Activated CD8-positive, alpha-beta T cell treated with anti-CD3 and anti-CD28 coated beads, Interleukin-2, amount 10 ng/mL, durations not matched to agents 7 days and 5 days (primary cell): ENCODE data around the gene SLC35E1. TPM values are rescaled to one million over a fixed set of nuclear protein-coding genes. Genes with fewer than 3 reads are reported as not detected.

Experiments used
- ATAC-seq: fragments of 150-1000 bp; cut with Tn5 transposase; one replicate; pipeline ENCODE4 v1.10.0; 2021; ENCODE audit warnings: moderate library complexity
- CTCF ChIA-PET: fragments of 350-600 bp; sonication (Branson Sonifier 250); formaldehyde crosslinking; loops from one replicate; lab custom pipeline; 2021; ENCODE audit warnings: antibody characterized with exemption; lab: Charles Lee
- POLR2A ChIA-PET: fragments of 350-600 bp; sonication (Branson Sonifier 250); formaldehyde crosslinking; loops from one replicate; lab custom pipeline; 2021; ENCODE audit warnings: antibody characterized with exemption; lab: Charles Lee
- DNase-seq: peaks from one replicate; pipeline ENCODE4 v3.0.0-alpha.2; 2020
- H3K27ac Mint-ChIP-seq: one replicate; pipeline ENCODE4 v1.8.0; 2021; ENCODE audit warnings: mild to moderate bottlenecking, mixed read lengths
- H3K27me3 Mint-ChIP-seq: one replicate; pipeline ENCODE4 v1.8.0; 2021; ENCODE audit warnings: low read depth, mixed read lengths
- H3K36me3 Mint-ChIP-seq: one replicate; pipeline ENCODE4 v1.8.0; 2021; ENCODE audit warnings: low read depth, mixed read lengths
- H3K4me1 Mint-ChIP-seq: one replicate; pipeline ENCODE4 v1.8.0; 2021; ENCODE audit warnings: low read depth, mixed read lengths
- H3K4me3 Mint-ChIP-seq: one replicate; pipeline ENCODE4 v1.8.0; 2021; ENCODE audit warnings: mild to moderate bottlenecking, mixed read lengths
- H3K9me3 Mint-ChIP-seq: one replicate; pipeline ENCODE4 v1.8.0; 2022; ENCODE audit warnings: mixed read lengths; ENCODE audit not compliant: insufficient read depth
- total RNA-seq, 2 experiments: library from RNA; stranded (reverse); gene quantifications; one replicate each; pipeline ENCODE4 v1.2.3, GENCODE V29; 2021

Gene SLC35E1
- total RNA-seq, 2 experiments from 2014 or later, result 55.6 to 61.9 TPM

GRCh38 chr19:16530540-16531379 lies 41.5 kb downstream of the SLC35E1 start:
- Mint-ChIP-seq H3K27me3 (no peaks in the 10 kb centered on the region), H3K4me1 (no peaks in the 10 kb centered on the region), H3K27ac (no peak overlapping the region), H3K9me3 (no peaks in the 10 kb centered on the region), H3K36me3 (peaks cover 48% of the 10 kb centered on the region), H3K4me3 (no peak overlapping the region)
- ChIA-PET POLR2A (no interaction called here), CTCF (no interaction called here)
- DNase-seq, result no peak
- no peak for ATAC-seq

- CTCF ChIA-PET, result no interaction called here
- DNase-seq (no peak), ATAC-seq (no peak)
- Mint-ChIP-seq H3K4me3 (no peak overlapping the region), H3K9me3 (no peaks in the 10 kb centered on the region), H3K4me1 (no peaks in the 10 kb centered on the region), H3K27me3 (no peaks in the 10 kb centered on the region), H3K27ac (no peak overlapping the region), H3K36me3 (peaks cover 51% of the 10 kb centered on the region)
- POLR2A ChIA-PET, result interaction anchor here (0.7 kb wide), 1 partner anchor 53 kb away, joined by 4 read pairs; no protein-coding TSS in a partner anchor
Measured at GRCh38 chr19:16529466-16530144, 42.6 kb downstream of the SLC35E1 start.

DNA sequence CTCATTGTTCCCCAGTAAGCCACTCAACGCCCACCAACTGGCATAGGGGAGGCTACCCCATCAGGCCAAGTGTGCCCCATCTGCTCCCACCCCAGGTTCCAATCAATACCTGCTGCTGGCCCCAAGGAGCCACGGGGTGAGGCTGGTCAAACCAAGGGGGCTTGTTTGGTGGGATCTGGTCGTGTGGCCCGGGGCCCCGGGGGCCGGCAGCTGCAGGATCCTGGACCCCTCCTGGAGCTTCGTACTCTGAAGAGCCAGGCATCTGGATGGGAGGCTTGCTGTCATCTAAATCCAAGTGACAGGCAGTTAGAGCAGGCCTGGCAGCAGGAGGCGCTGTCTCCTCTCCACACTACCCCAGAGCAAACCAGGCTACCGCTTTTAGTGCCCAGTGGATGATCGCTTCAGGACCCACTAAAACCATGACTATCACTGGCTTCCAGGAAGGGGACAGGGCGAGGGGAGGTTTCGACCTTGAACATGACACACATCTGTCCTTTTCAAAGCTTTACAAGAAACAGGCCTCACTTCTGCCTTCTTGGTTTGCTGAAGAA lies 44.2 kb downstream of the SLC35E1 start:
- DNase-seq (peak; percentile 55), ATAC-seq (no peak)
- POLR2A ChIA-PET, result interaction anchor here (0.6 kb wide), 1 partner anchor 877 kb away, joined by 9 read pairs; the partner anchor contains the start of gene BST2
- Mint-ChIP-seq H3K4me3 (no peak overlapping the region), H3K4me1 (no peaks in the 10 kb centered on the region), H3K9me3 (no peaks in the 10 kb centered on the region), H3K27ac (peak overlapping the region; percentile 7), H3K36me3 (peaks cover 56% of the 10 kb centered on the region), H3K27me3 (no peaks in the 10 kb centered on the region)
- CTCF ChIA-PET, result interaction anchor here (1.3 to 1.9 kb wide), 2 partner anchors 12 to 56 kb away, joined by 3 to 5 read pairs; no protein-coding TSS in a partner anchor

- Mint-ChIP-seq H3K36me3 (peaks cover 61% of the 10 kb centered on the region), H3K4me3 (no peak overlapping the region), H3K27me3 (no peaks in the 10 kb centered on the region), H3K4me1 (no peaks in the 10 kb centered on the region), H3K27ac (no peak overlapping the region), H3K9me3 (no peaks in the 10 kb centered on the region)
- ChIA-PET CTCF (interaction anchor here (1.3 to 1.9 kb wide), 2 partner anchors 12 to 57 kb away, joined by 3 to 5 read pairs; no protein-coding TSS in a partner anchor), POLR2A (interaction anchor here (0.6 kb wide), 1 partner anchor 878 kb away, joined by 9 read pairs; the partner anchor contains the start of gene BST2)
- DNase-seq (no peak), ATAC-seq (no peak)
Measured at GRCh38 chr19:16527334-16527935, 44.8 kb downstream of the SLC35E1 start.

DNA sequence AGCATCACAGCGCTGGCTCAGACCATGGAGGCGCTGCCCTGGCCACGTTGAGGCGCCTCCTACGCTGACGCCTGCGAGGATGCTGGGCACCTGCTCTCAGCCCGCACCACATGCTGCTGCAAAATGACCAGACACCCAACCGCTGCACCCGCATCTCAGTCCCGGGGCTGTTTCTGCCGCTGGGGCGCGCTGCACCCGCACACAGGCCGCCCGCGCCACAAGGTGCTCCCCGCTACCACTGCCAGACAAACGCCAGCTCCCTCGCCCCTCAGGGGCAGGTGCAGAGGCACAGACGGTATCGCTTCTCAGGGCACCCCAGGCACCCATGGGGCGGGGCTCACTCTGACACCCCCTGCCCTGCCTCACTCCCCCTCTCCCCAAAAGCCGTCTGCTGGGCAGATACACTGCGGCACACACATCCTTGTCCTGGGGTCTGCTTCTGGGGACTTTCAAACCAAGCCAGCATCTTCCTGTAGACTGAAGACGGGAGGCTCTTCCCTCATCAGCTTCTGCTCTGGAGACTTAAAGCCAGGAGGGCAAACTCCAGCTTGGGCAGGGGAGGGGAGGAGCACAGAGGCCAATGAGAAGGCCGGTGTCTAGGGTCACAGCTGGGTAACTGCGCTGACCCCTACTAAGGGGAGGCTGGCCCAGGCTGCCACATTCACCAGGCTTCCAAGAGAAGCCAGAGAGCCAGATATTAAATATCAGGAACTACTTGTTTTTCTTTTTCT lies 46.3 kb downstream of the SLC35E1 start:
- DNase-seq (no peak), ATAC-seq (no peak)
- no peaks in the 10 kb centered on the region for H3K4me1 Mint-ChIP-seq
- H3K36me3 Mint-ChIP-seq, result peaks cover 57% of the 10 kb centered on the region
- no peaks in the 10 kb centered on the region for H3K9me3 Mint-ChIP-seq
- H3K27ac Mint-ChIP-seq, result no peak overlapping the region
- POLR2A ChIA-PET, result no interaction called here
- CTCF ChIA-PET, result interaction anchor here (1.9 kb wide), 1 partner anchor 10 kb away, joined by 5 read pairs; no protein-coding TSS in a partner anchor
- no peak overlapping the region for H3K4me3 Mint-ChIP-seq
- no peaks in the 10 kb centered on the region for H3K27me3 Mint-ChIP-seq

GRCh38 chr19:16524991-16525734 lies 47.1 kb downstream of the SLC35E1 start:
- no peak for DNase-seq
- POLR2A ChIA-PET, result no interaction called here
- Mint-ChIP-seq H3K36me3 (peaks cover 63% of the 10 kb centered on the region), H3K27ac (no peak overlapping the region), H3K4me1 (no peaks in the 10 kb centered on the region), H3K27me3 (no peaks in the 10 kb centered on the region), H3K9me3 (no peaks in the 10 kb centered on the region), H3K4me3 (no peak overlapping the region)
- ATAC-seq, result no peak
- CTCF ChIA-PET, result no interaction called here

GRCh38 chr19:16522559-16523377 lies 49.4 kb downstream of the SLC35E1 start:
- Mint-ChIP-seq H3K4me3 (no peak overlapping the region), H3K36me3 (peaks cover 68% of the 10 kb centered on the region), H3K4me1 (no peaks in the 10 kb centered on the region), H3K9me3 (no peaks in the 10 kb centered on the region), H3K27ac (no peak overlapping the region), H3K27me3 (no peaks in the 10 kb centered on the region)
- CTCF ChIA-PET, result no interaction called here
- no peak for DNase-seq
- ATAC-seq, result no peak
- POLR2A ChIA-PET, result no interaction called here

GRCh38 chr19:16521715-16522289 lies 50.4 kb downstream of the SLC35E1 start:
- ATAC-seq (no peak), DNase-seq (no peak)
- ChIA-PET CTCF (no interaction called here), POLR2A (no interaction called here)
- Mint-ChIP-seq H3K9me3 (no peaks in the 10 kb centered on the region), H3K4me3 (no peak overlapping the region), H3K36me3 (peaks cover 72% of the 10 kb centered on the region), H3K27ac (no peak overlapping the region), H3K4me1 (peaks cover 5% of the 10 kb centered on the region), H3K27me3 (no peaks in the 10 kb centered on the region)

DNA sequence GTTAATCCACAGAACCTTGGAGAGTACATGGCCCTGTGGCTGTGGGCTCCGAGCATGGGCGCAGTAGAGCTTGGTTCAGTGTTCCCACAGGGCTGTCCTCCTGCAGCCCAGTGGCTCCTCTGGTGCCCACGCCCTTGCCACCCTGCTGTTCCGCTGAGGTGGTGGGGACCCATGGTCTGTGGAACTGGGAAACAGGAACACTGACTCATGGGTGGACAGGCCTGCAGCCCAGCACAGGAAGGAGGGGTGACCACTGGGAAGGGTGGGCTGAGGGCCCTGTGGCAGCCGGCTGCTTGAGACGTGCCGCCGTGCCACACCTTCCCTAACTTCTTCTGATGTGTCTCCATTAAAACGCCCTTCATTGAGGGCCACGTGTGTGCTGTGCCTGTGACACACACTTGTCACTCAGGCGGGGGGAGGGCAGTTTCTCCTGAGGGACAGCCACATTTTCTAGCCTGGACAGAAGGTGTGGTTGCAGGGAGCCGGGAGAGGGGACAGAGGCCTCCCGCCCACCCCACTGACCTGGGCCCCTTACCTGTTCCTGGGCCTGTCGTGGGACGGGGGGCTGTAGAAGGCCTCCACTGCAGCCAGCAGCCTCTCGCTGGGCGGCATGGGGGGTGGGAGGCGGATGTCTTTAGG lies 51.1 kb downstream of the SLC35E1 start:
- ATAC-seq (no peak), DNase-seq (no peak)
- H3K4me3 Mint-ChIP-seq, result no peak overlapping the region
- no peaks in the 10 kb centered on the region for H3K27me3 Mint-ChIP-seq
- POLR2A ChIA-PET, result no interaction called here
- CTCF ChIA-PET, result no interaction called here
- H3K36me3 Mint-ChIP-seq, result peaks cover 69% of the 10 kb centered on the region
- no peaks in the 10 kb centered on the region for H3K9me3 Mint-ChIP-seq
- H3K4me1 Mint-ChIP-seq, result peaks cover 5% of the 10 kb centered on the region
- H3K27ac Mint-ChIP-seq, result no peak overlapping the region
